ENCODE results near the gene SPPL2A.
"Not testable (repeated sequence)": the region's sequence is repeated elsewhere in the genome, so short reads cannot be mapped to it uniquely, and the experiment has no call there.

SPPL2A gene, protein sequence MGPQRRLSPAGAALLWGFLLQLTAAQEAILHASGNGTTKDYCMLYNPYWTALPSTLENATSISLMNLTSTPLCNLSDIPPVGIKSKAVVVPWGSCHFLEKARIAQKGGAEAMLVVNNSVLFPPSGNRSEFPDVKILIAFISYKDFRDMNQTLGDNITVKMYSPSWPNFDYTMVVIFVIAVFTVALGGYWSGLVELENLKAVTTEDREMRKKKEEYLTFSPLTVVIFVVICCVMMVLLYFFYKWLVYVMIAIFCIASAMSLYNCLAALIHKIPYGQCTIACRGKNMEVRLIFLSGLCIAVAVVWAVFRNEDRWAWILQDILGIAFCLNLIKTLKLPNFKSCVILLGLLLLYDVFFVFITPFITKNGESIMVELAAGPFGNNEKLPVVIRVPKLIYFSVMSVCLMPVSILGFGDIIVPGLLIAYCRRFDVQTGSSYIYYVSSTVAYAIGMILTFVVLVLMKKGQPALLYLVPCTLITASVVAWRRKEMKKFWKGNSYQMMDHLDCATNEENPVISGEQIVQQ

DNA sequence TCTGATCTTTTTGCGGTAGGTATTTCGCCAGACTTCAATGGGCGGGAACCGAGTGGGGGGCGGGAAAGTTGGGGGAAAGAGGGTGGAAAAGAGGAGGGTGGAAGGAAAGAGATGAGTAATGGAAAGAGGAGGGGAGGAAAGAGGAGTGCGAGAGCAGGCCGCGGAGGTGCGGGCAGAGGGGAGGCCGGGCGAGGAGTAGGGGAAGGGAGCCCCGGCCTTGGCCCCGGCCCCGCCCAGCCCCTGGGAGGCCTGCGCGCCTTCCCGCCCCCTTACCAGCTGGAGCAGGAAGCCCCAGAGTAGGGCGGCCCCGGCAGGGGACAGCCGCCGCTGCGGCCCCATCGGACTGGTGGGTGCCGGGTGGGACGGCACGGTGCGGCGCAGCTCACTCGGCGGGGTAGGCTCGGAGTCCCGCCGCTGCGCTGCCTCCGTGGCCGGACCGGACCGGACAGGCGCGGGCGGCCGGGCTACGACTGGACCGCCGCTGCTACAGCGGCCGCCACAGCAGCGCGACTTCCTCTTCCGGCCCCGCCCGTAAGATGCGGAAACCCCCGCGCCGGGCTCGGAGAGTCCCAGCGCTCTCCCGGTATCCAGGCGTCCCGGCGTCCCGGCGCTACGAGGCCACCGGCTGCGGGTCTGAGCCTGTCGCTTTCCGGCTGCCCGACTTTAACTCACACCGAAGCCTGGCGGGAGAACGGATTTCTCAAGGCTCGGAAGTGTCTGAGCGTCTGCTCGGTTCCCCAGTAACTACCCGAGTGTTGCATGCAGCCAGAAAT lies at the start of gene SPPL2A:
Gene SPPL2A, minus strand, starts transcription at position 512 of the 773 bp plus-strand sequence. Its CDS starts 173 bp downstream, at position 339.
- TF ChIP-seq CTCF (IDR thresholded peaks at IDR 0.05; ENCODE audit: low read depth, low read length, missing control alignments) = no peak
- DNase-seq = peak; percentile 81
- no peaks in the 10 kb centered on the region for H3K27me3 ChIP-seq (replicated peaks)
- H3K36me3 ChIP-seq (replicated peaks) = no peaks in the 10 kb centered on the region
- in situ Hi-C loops (cut with HindIII; ENCODE audit: low pct_ligation_motif_present, low sequenced_read_pairs) = no loop called here
- peak within 1 kb of the TSS; percentile 77 for H3K27ac ChIP-seq
- peak within 1 kb of the TSS; percentile 75 for H3K4me3 ChIP-seq (ENCODE audit: low read depth, low read length)

DNA sequence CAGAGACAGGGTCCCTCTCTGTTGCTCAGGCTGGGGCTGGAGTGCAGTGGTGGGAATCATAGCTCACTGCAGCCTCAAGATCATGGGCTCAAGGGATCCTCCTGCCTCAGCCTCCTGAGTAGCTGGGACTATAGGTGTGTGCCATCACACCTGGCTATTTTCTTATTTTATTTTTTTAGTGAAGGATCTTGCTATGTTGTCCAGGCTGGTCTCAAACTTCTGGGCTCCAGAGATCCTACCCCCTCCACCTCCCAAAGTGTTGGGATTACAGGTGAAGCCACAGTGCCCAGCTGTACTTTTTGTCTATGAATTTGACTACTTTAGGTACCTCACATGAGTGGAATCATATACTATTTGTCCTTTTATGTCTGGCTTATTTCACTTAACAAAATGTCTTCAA lies 49.1 kb upstream of the SPPL2A start:
- TF ChIP-seq CTCF (IDR thresholded peaks at IDR 0.05; ENCODE audit: low read depth, low read length, missing control alignments) = no peak
- Histone ChIP-seq H3K27ac (no peak overlapping the region), H3K27me3 (replicated peaks) (no peaks in the 10 kb centered on the region), H3K4me3 (ENCODE audit: low read depth, low read length) (no peak overlapping the region), H3K36me3 (replicated peaks) (no peaks in the 10 kb centered on the region)
- DNase-seq = no peak
- in situ Hi-C loops (cut with HindIII; ENCODE audit: low pct_ligation_motif_present, low sequenced_read_pairs) = no loop called here

DNA sequence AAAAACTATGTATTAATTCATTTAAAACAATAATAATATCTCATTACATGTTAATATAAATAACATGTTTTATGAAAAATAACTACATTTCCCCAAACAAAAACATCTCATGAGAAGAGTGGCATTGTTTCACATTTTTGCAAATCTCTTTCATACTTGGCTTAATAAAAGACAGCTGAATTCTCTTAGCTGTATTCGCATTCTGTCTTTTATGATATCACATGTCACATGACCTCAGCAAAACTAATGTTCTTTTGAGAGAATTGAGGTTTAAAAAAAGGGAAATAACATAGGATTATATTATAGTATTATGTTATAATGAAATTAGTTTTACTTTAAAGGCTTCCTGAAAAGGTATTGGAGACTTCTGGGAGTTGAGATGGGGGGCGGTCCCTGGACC lies 48.4 kb upstream of the SPPL2A start:
- H3K4me3 ChIP-seq (ENCODE audit: low read depth, low read length) = no peak overlapping the region
- TF ChIP-seq CTCF (IDR thresholded peaks at IDR 0.05; ENCODE audit: low read depth, low read length, missing control alignments) = no peak
- in situ Hi-C loops (cut with HindIII; ENCODE audit: low pct_ligation_motif_present, low sequenced_read_pairs) = no loop called here
- H3K27ac ChIP-seq = no peak overlapping the region
- DNase-seq = no peak
- H3K27me3 ChIP-seq (replicated peaks) = no peaks in the 10 kb centered on the region
- H3K36me3 ChIP-seq (replicated peaks) = no peaks in the 10 kb centered on the region

DNA sequence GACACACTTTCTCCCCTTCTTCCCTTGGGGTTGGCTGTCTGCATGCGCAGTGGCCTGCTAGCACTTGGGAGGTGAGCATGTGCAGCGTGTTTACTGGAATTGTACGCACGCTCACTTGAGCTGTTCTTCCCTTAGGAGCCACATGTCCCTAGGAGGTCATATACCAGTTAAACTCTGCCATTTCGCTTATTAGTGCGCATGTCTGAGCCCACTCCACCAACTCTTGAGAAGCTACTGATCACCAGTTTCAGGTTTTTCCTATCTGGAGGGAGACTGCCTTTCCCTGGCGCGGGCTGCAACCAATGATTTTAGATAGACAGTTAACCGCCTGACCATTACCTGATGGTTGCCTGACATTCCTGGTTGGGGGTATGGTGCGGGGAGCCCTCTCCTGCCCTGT lies 47.6 kb upstream of the SPPL2A start:
- no peak overlapping the region for H3K27ac ChIP-seq
- H3K4me3 ChIP-seq (ENCODE audit: low read depth, low read length) = no peak overlapping the region
- in situ Hi-C loops (cut with HindIII; ENCODE audit: low pct_ligation_motif_present, low sequenced_read_pairs) = no loop called here
- TF ChIP-seq CTCF (IDR thresholded peaks at IDR 0.05; ENCODE audit: low read depth, low read length, missing control alignments) = no peak
- H3K36me3 ChIP-seq (replicated peaks) = no peaks in the 10 kb centered on the region
- DNase-seq = no peak
- no peaks in the 10 kb centered on the region for H3K27me3 ChIP-seq (replicated peaks)

DNA sequence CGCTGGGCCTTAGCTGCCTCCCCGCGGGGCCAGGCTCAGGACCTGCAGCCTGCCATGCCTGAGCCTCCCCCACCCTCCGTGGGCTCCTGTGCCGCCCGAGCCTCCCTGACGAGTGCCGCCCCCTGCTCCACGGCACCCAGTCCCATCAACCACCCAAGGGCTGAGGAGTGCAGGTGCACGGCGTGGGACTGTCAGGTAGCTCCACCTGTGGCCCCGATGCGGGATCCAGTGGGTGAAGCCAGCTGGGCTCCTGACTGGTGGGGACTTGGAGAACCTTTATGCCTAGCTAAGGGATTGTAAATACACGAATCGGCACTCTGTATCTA lies 46.6 kb upstream of the SPPL2A start:
- H3K27me3 ChIP-seq (replicated peaks); H3K36me3 ChIP-seq (replicated peaks); H3K4me3 ChIP-seq (ENCODE audit: low read depth, low read length); H3K27ac ChIP-seq; DNase-seq; in situ Hi-C loops (cut with HindIII; ENCODE audit: low pct_ligation_motif_present, low sequenced_read_pairs): not testable (repeated sequence)

DNA sequence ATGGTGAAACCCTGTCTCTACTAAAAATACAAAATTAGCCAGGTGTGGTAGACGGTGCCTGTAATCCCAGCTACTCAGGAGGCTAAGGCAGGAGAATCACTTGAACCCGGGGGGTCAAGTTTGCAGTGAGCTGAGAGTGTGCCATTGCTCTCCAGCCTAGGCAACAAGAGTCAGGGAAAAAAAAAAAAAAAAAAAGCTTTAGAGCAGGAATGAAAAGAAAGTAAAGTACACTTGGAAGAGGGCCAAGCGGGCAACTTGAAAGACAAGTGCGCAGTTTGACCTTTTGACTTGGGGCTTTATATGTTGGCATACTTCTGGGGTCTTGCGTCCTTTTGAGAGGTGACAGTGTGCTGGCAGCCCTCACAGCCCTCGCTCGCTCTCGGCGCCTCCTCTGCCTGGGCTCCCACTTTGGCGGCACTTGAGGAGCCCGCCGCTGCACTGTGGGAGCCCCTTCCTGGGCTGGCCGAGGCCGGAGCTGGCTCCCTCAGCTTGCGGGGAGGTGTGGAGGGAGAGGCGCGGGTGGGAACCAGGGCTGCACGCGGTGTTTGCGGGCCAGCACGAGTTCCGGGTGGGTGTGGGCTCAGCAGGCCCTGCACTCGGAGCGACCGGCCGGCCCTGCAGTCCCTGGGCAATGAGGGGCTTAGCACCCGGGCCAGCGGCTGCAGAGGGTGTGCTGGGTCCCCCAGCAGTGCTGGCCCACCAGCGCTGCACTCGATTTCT lies 46.1 kb upstream of the SPPL2A start:
- DNase-seq; H3K36me3 ChIP-seq (replicated peaks); H3K27me3 ChIP-seq (replicated peaks); H3K27ac ChIP-seq; H3K4me3 ChIP-seq (ENCODE audit: low read depth, low read length); in situ Hi-C loops (cut with HindIII; ENCODE audit: low pct_ligation_motif_present, low sequenced_read_pairs): not testable (repeated sequence)
